GM12891 (cell line): Measurements from ENCODE around the gene WNT10A.

Source experiments
- POLR2A ChIP-seq: IDR thresholded peaks from 2 replicates; pipeline ENCODE4 v1.6.1; 2011; ENCODE audit warnings: low read depth, low read length, control low read depth
- POLR2AphosphoS5 ChIP-seq: IDR thresholded peaks from 2 replicates; pipeline ENCODE4 v1.6.1; 2011; ENCODE audit warnings: low read depth, low read length, control low read depth
- SPI1 ChIP-seq: IDR thresholded peaks from 2 replicates; pipeline ENCODE4 v1.6.1; 2011; ENCODE audit warnings: low read depth, low read length, control low read depth

DNA sequence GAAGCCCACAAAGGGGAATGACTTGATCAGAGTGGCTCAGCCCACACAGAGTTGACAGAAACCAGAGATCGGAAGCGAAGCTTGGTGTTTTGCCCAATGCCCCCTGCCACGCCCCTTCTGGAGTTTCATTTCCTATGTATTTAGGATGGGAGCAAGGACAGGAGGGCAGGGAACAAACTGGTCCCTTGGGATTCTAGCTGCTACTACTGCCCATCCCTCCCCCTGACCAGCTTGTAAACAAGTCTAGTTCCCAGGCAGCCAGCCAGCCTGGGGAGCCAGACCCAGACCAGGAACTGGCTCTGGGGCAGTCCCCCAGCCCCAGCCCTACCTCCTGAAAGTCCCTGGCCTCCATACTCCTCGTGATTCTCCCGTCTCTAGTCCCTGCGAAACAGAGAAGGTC, 12.8 kb upstream of the WNT10A start:
- no peak for TF ChIP-seq POLR2AphosphoS5
- no peak for TF ChIP-seq POLR2A
- no peak for TF ChIP-seq SPI1
